ENCODE results near the gene SF3B1. TPM values are rescaled to one million over a fixed set of nuclear protein-coding genes. Genes with fewer than 3 reads are reported as not detected.
"Not testable (repeated sequence)": the region's sequence is repeated elsewhere in the genome, so short reads cannot be mapped to it uniquely, and the experiment has no call there.

SF3B1 gene
- 223 TPM for polyA plus RNA-seq (2013, experiment 1 of 2; ENCODE audit: insufficient read length)
- polyA plus RNA-seq (2013, experiment 2 of 2; ENCODE audit: insufficient read length), result 216 TPM

DNA sequence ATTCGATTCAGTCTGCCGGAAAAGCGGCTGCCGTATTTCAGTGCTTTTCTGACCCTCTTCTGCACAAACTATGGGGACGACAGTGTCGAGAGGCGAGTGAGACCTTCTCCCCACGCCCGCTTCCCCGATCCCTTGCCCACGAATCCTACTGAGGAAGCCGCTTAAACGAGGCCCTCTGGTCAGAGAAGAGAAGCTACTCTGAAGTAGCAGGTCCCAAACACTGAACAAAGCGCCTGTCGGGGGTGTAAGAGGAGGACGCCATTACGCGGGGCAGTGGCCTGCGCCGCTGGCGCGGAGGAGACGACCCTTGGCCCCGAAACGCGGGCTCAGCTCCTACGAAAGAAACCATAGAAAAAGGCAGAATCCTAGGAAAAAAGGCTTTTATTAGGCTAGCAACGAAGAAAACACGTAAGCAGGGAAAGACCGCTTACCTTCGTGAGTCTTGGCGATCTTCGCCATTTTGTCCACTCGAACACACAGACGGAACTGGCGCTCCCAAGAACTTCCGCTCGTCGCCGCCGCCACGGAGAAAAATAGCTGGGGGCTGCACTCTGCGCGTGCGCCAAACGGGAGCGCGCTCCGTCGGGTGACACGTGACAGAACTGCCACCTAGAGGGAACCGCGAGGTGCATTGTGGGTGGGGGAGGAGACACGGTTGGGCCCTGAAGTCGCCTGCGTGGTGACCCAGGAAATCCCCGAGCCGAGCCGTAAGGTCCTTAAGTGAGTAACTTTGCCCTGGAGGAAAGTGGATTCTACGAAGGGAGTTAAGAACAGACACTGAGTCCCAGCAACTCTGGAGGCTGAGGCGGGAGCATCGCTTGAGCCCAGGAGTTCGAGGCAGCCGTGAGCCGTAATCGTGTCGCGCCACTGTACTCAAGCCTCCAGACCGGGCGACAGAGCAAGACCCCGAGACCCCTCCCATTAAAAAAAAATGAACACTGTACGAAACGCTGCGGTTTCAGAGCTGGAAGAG lies at the start of gene SF3B1:
TSS of gene SF3B1 (minus strand) at position 488 of the 973 bp plus-strand sequence. CDS start at position 459, 29 bp downstream.
- peak; percentile 97 for DNase-seq

DNA sequence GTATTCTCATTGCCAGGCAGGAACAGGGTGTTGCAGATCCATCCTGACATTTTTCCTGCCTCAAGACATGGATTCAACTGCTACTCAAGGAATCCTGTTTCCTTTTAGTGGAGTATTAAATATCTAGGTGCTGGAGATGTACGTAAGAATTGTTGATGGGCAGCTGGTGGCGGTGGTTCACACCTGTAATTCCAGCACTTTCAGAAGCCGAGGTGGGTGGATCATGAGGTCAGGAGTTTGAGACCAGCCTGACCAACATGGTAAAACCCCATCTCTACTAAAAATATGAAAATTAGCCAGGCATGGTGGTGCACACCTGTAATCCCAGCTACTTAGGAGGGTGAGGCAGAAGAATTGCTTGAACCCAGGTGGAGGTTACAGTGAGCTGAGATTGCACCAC lies 49.4 kb upstream of the SF3B1 start:
- not testable (repeated sequence) for DNase-seq

DNA sequence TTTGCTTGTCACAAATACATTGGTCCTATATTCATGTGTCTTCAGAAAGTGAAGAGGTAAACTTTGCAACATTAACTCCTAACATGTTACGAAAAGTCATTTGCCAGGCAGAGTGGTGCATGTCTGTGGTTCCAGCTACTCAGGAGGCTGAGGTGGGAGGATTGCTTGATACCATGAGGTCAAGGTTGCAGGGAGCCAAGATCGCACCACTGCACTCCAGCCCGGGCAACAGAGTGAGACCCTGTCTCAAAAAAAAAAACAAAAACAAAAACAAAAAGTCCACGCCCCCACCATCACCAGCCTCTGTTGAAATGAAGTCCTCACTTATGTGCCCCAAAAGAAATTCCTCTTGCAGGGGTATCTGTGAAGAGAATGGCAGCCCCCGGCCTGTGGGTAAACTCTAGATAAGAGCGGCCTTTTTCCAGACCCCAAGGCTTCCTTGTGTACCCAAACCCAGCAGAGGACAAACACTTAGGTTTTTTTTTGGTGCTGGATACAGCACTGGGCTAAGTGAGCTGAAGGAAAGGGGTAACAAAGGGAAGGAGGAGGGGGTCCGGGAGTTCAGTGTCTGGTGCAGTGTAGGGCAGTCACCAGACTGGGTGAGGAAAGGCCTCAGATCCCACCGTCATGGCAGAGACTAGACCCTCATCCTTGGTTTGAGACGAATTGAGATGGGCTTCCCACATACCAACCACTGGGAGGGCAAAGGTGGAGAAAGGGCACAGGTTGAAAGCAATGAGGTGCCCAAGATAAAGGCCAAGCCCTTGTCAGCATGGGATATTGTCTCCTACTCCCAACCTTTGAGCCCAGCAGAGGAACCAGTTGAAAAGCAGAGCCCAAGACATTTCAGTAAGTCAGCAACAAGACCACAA lies 45.6 kb upstream of the SF3B1 start:
- no peak for DNase-seq

- no peak for DNase-seq
These were observed 43.0 kb upstream of the SF3B1 start for GRCh38 chr2:197477797-197478196.

- DNase-seq, result no peak
These were observed 37.3 kb upstream of the SF3B1 start for GRCh38 chr2:197472166-197472565.

- DNase-seq, result peak; percentile 38
These were observed 29.3 kb upstream of the SF3B1 start for GRCh38 chr2:197464175-197464574.

GRCh38 chr2:197461057-197461456 lies 26.2 kb upstream of the SF3B1 start:
- no peak for DNase-seq

DNA sequence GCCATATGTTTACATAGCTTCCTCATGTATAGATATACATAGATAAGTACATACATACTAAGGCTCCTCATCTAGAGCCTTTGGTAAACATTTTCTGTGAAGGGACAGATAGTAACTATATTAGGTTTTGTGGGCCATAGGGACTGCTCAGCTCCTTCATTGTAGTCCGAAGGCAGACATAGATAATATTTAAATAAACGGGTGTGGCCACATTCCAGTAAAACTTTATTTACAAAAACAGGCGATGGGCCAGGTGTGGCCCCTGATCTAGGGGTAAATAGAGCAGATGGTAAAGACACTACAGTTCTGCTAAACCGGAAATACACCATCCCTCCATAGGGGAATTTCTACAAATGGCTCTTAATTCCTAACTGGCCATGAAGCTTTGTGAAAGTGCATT lies 25.8 kb upstream of the SF3B1 start:
- DNase-seq, result no peak

DNA sequence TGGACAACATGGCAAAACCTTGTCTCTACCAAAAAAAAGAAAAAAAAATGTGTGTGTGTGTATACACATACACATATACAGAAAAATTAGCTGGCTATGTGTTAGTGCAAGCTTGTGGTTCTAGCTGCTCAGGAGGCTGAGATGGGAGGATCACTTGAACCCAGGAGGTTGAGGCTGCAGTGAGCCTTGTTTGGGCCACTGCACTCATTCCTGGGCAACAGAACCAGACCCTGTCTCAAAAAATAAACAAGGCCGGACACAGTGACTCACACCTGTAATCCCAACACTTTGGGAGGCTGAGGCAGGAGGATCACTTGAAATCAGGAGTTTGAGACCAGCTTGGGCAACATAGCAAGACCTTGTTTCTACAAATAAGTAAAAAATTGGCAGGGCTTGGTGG lies 20.6 kb upstream of the SF3B1 start:
- DNase-seq, result no peak

- DNase-seq, result no peak
These were observed 20.1 kb upstream of the SF3B1 start for GRCh38 chr2:197454923-197455322.

GRCh38 chr2:197453914-197454398 lies 19.1 kb upstream of the SF3B1 start:
- no peak for DNase-seq

DNA sequence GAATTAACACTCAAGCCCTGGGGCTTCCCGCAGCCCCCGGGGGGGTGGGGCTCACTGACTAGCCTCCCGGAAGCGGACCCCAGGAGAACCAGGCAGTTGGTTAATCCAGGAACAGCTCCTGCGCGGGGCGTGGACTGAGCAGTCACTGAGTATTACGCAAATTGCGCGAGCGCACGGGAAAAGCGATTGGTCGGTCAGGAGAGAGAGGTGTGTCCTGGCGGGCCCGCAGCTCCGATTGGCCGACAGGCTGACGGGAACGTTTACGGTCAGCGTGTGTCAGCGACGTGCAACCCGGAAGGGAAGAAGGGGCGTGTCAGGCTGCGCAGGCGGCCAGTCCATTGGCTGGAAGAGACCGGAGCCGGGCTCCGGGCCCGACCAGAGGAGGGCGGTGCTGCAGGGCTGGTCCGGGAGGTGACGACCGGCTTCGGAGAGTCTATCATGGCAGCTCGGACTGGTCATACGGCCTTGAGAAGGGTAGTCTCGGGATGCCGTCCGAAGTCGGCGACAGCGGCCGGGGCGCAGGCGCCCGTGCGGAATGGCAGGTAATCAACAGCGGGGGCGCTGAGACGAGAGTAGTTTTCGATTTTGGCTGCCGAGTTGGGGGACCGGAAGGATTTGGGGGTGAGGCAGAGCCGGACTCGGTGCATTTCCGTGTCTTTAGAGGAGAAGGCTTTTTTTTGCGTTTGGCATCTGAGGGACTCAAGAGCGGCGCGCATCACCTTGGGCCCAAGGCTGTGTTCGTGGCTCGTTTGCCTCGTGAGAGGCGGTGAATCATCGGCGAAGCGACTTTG lies 18.5 kb upstream of the SF3B1 start, which contains the start of gene COQ10B:
TSS of gene COQ10B (plus strand) at position 430 of the 791 bp plus-strand sequence. CDS start at position 439, 9 bp downstream.
- peak; percentile 100 for DNase-seq

DNA sequence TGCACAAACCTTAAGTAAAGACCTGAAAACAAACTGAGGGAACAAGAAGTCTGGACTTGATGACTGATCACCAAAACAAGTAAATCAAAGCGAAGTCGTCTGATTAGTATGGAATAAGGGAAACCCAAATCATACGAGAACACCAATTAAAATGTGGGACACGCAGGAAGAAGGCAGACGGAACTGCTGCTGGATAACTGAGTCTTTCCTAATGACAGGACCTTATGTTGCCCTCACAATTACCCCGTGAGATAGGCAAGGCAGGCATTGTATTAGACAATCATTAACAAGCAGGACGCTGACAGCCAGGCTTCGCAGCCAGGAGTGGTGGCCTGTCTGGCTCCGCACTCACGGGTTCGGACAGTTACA lies 17.9 kb upstream of the SF3B1 start:
- no peak for DNase-seq

- DNase-seq, result not testable (repeated sequence)
These were observed 16.1 kb upstream of the SF3B1 start for GRCh38 chr2:197450935-197451358.

DNA sequence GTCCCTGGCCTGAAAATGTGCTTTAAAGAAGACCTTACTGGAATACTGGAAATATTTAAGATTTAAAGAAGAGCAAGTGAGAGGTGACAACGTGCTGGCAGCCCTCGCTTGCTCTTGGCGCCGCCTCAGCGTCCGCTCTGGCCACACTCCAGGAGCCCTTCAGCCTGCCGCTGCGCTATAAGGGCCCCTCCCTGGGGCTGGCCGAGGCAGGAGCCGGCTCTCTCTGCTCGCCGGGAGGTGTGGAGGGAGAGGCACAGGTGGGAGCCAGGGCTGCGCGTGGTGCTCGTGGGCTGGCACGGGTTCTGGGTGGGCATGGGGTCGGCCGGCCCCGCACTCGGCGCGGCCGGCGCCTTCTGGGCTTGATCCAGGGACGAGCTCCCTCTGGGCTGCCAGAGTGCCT lies 15.6 kb upstream of the SF3B1 start:
- no peak for DNase-seq

- DNase-seq, result no peak
These were observed 12.0 kb upstream of the SF3B1 start for GRCh38 chr2:197446844-197447243.

DNA sequence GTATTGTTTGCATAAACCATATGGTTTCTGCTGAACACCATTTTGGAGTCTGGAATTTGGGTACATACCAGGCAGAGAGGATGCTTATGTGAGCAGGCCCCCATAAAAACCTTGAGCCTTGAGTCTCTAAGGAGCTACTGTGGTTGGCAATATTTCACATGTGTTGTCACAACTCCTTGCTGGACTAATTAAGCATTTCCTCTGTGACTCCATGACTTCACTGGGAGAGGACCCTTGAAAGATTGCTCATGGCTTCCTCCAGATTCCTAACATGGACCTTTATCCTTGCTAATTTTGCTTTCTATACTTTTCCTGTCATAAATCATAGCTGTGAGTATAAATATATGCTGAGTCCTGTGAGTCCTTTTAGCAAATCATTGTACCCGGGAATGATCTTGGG lies 10.9 kb upstream of the SF3B1 start:
- peak; percentile 52 for DNase-seq

DNA sequence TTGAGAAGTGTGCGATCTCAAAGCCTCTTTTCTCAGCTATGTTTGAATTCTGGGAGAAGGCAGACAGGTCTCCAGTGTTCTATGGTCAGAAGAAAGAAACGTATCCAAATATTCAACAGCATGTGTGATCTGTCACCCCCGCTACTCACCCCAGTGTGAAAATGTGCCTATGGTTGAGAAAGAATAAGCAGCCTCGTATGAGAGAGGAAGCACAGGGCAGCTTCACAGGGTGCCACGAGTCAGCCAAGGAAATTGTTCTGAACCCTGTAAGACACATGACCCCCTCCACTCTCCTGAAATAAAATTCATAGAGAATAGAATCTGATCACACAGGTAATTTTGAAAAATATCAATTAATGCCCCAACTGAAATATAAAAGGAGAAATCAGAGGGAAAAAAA lies 8.0 kb upstream of the SF3B1 start:
- DNase-seq, result no peak

- DNase-seq, result no peak
These were observed 2.6 kb upstream of the SF3B1 start for GRCh38 chr2:197437380-197437779.

- no peak for DNase-seq
These were observed 981 bp upstream of the SF3B1 start for GRCh38 chr2:197435598-197436420.
